ENCODE data around the gene NOL12.

The NOL12 gene, protein sequence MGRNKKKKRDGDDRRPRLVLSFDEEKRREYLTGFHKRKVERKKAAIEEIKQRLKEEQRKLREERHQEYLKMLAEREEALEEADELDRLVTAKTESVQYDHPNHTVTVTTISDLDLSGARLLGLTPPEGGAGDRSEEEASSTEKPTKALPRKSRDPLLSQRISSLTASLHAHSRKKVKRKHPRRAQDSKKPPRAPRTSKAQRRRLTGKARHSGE

DNA sequence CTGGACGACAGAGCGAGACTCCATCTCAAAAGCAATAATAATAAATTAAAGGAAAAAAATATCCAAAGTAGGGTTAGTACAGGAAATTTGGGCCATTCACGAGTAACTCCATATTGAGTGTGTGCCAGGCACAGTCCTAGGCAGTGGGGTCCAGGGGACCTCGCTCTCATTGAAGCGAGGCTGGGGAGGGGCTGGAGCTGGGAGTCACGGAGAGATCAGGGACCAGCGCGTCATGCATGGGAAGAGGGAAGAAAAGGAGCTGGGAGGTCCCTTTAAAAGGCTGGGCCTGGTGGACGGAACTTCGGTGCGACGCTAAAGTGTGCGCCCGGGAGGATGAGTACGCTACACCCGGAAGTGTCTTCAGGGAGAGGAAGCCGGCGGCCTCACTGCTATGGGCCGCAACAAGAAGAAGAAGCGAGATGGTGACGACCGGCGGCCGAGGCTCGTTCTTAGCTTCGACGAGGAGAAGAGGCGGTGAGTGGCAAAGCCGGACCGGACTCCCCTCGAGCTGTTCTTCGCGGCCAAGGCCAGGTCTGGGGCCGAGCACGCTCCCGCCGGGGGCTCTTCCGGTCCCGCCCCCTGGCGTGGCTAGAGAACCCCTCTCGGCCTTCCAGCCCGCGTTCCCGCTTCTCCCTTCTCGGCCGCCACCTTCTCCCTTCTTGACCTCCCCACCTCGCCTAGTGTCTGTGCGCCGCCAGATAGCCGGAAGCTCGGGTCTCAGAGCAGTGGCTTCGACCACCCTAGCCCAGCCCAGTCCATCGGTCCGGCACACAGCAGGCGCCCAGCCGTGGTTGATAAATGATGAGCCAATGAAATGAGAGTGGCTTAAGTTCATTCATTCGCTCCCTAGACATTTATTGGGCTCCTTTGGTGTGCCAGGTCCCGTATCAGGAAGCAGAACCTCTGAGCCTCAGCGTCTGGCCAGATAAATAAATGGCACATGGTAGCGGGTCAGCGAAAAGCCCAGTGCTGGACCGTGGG is at the start of gene NOL12:
TSS of gene NOL12 (plus strand) at position 342 of the 981 bp plus-strand sequence. CDS start at position 392, 50 bp downstream.
- peak; percentile 92 for DNase-seq (ENCODE audit: low read depth)
- TF ChIP-seq, protein P1, sequence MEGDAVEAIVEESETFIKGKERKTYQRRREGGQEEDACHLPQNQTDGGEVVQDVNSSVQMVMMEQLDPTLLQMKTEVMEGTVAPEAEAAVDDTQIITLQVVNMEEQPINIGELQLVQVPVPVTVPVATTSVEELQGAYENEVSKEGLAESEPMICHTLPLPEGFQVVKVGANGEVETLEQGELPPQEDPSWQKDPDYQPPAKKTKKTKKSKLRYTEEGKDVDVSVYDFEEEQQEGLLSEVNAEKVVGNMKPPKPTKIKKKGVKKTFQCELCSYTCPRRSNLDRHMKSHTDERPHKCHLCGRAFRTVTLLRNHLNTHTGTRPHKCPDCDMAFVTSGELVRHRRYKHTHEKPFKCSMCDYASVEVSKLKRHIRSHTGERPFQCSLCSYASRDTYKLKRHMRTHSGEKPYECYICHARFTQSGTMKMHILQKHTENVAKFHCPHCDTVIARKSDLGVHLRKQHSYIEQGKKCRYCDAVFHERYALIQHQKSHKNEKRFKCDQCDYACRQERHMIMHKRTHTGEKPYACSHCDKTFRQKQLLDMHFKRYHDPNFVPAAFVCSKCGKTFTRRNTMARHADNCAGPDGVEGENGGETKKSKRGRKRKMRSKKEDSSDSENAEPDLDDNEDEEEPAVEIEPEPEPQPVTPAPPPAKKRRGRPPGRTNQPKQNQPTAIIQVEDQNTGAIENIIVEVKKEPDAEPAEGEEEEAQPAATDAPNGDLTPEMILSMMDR (IDR thresholded peaks at IDR 0.05; ENCODE audit: low read length, missing control alignments): no peak
- H3K4me3 ChIP-seq (replicated peaks; ENCODE audit: low read depth, low read length): peak within 1 kb of the TSS; percentile 94

DNA sequence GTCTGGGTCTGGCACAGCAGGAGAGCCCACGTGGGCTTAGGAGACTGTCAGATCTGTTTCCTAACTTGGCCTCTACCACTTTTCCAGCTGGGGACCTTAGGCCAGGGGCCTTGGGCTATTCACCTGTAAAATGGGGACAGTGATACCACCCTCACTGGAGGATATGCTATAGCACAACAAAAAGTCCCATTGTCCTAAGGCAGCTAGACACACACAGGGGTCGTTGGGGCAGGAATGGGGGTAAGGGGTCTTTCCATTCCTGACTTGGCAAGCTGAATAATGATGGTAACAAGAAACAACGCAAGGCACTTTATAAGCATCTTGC is 49.2 kb upstream of the NOL12 start:
- TF ChIP-seq, protein P1 (IDR thresholded peaks at IDR 0.05; ENCODE audit: low read length, missing control alignments): no peak
- no peak overlapping the region for H3K4me3 ChIP-seq (replicated peaks; ENCODE audit: low read depth, low read length)

DNA sequence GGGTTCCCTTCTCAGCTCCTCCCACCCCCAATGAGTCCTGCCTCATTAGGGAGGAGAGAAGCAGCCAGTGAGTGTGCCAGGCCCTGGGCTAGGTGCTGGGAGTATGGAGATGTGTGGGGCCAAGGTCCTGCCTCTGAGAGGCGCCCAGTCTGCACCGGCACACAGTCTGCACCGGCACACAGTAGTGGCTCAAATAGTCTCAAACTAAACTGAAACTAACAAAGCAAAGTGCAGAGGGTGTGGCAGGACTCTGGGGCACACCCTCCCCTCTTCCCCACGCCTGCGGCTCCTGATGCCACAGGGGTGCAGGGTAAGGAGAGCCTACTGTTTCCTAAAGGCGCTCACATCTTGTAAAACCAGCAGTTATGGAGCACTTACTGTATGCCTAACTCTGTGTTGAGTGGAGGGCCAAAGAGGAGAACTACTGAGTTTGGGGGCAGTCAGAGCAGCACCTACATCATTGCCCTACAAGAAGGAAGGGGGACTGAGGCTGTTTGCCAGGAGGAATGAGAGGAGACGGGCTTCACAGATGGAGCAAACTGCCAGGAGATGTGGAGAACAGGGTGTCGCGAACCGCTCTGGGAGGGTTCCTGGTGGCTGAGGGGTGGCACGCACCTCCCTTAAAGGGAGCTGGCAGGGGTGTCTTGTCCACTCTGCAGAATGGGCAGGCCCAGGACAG is 47.6 kb upstream of the NOL12 start:
- TF ChIP-seq, protein P1 (IDR thresholded peaks at IDR 0.05; ENCODE audit: low read length, missing control alignments): no peak
- no peak for DNase-seq (ENCODE audit: low read depth)
- H3K4me3 ChIP-seq (replicated peaks; ENCODE audit: low read depth, low read length): peak overlapping the region; percentile 75

More for the DNA sequence above, 49.2 kb upstream of the NOL12 start:
- no peak for DNase-seq (ENCODE audit: low read depth)

DNA sequence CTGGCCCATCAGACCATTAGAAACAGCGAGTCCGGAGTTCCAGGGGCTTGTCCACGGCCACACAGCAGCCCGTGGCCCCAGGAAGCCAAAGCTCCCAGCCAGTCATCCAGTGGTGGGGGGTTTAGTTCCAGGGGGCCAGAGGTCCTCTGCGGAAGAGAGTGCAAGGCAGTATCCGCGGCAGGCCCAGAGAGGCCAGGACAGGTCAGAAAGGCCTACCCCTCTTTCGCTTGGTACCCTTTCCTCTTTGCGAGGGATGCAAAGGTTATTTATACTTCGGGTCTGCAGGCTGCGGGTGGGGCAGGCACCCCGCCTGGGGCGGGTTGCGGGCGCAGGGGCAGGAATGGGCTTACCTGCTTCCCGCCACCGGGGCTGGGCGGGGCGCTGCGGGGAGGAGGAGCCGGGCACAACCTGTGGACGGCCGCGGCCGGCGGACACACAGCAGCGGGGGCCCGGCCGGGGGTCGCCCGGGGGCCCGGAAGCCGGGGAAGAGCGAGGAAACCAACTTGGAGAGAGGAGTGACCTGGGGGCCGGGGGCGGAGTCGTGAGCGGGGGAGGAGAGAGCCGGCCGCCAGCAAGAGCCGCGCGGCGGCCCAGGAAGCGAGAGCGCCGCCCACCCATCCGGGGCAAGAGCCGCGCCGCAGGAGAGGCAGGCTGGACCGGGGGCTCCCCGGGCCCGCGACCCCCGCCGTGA is 46.9 kb upstream of the NOL12 start, which contains the start of gene SH3BP1:
TSS of gene SH3BP1 (plus strand) at position 600 of the 691 bp plus-strand sequence. CDS start 119 bp downstream, outside the sequence.
- H3K4me3 ChIP-seq (replicated peaks; ENCODE audit: low read depth, low read length): peak within 1 kb of the TSS; percentile 75
- TF ChIP-seq, protein P1 (IDR thresholded peaks at IDR 0.05; ENCODE audit: low read length, missing control alignments): no peak
- DNase-seq (ENCODE audit: low read depth): no peak

DNA sequence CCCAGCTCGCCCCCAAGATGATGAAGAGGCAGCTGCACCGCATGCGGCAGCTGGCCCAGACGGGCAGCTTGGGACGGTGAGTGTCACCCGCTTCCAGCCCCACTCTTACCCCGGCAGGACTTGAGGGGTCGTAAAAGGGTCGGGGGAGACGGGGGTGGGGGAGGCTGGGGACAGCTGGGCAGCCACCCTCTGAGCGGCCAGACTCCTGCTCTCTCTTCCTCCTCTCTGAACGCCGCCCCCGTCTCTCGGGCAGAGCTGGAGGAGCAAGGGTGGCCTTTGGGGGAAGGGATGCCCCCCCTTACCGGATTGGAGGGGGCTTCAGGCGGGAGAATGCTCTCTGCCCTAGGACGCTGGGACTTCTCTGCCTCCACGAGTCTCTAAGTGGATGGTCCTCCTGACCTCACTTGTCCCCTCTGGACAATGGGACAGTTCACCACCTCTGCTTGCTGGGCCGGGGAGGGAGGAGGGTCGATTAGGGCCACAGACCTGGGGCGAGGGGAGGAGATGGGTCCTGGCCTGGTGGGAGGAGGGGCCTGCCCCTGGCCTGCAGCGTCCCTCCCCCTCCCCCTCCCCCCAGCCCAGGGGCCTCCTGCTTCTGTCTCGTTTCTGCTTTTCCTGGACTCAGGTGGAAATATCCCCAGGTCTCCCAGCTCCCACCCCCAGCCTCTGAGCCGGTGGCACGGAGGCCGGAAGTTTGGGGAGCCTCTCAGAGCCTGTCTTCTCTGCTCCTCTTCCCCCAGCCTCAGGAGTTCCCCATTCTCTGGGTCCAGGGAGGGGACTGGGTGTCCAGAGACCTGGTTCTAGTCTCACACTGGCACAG is 46.2 kb upstream of the NOL12 start:
- no peak for DNase-seq (ENCODE audit: low read depth)
- peak overlapping the region; percentile 75 for H3K4me3 ChIP-seq (replicated peaks; ENCODE audit: low read depth, low read length)
- TF ChIP-seq, protein P1 (IDR thresholded peaks at IDR 0.05; ENCODE audit: low read length, missing control alignments): no peak

Data from fibroblast of pulmonary artery (primary cell).